Amniotic epithelial cell (primary cell): ENCODE data around the gene ANKRD29.
"Not testable (repeated sequence)": the region's sequence is repeated elsewhere in the genome, so short reads cannot be mapped to it uniquely, and the experiment has no call there.

Experiments
- DNase-seq: peaks from one replicate; pipeline ENCODE4 v3.0.0-alpha.2; 2010; ENCODE audit warnings: low read depth

The ANKRD29 gene

DNA sequence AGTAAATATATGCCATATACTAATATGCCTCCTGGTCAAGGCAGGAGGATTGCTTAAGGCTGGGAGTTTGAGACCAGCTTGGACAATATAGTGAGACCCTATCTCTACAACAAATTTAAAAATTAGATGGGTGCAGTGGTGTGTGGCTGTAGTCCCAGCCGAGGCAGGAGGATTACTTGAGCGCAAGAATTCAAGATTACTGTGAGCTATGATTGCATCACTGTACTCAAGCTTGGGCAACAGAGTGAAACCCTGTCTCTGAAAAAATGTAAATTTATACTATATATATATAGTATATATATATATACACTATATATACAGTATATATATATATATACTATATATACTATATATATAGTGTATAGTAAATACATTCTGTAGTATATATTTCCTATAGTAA lies 46.5 kb downstream of the ANKRD29 start:
- DNase-seq: peak; percentile 56

- no peak for DNase-seq
These were observed 47.8 kb downstream of the ANKRD29 start for GRCh38 chr18:23614891-23615290.

DNA sequence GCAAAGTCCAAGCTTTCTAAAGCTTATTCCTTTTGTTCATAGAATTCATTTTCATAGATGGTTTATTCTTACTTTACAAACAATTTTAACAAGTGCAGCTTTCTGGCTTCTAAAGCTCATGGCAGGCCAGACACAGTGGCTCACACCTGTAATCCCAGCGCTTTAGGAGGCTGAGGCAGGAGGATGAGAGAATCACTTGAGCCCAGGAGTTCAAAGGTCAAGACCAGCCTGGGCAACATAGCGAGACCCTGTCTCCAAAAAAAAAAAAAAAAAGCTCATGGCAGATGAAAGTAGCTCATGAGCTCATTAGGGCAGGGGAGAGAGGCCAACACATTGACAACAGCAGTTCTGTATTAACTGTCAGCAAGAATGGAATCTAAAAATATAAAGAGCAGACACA lies 48.3 kb downstream of the ANKRD29 start:
- DNase-seq: no peak

GRCh38 chr18:23613091-23613475 lies 49.6 kb downstream of the ANKRD29 start:
- not testable (repeated sequence) for DNase-seq

DNA sequence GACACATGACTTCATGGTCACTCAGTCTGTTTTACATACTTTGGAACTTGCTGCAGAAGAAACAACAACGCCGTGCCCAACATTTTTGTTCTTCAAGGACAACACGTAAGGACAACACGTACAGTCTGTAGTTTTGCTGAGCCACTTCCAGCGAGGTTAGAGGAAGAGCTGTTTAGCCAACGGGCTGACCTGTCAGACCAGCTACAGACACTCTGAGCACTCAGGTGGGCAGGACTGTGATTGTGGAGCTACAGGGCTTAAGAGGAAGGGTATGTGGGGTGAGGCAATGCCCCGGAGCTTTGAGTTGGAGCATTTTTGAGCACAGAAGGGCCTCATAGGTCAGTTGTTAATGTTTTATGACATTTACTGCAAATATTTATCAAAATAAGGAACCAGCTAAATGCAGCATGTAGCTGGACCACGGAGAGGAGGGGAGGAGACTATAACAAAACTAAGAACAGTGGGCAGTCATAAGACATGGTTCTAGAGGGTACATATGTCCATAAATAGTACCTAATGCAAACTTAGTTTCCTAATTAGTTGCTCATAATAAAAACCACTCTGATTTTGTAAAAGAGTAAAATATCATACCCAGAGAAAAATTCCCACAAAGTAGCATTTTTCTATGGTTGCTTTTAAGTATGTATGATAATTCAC lies 50.1 kb downstream of the ANKRD29 start:
- no peak for DNase-seq

DNA sequence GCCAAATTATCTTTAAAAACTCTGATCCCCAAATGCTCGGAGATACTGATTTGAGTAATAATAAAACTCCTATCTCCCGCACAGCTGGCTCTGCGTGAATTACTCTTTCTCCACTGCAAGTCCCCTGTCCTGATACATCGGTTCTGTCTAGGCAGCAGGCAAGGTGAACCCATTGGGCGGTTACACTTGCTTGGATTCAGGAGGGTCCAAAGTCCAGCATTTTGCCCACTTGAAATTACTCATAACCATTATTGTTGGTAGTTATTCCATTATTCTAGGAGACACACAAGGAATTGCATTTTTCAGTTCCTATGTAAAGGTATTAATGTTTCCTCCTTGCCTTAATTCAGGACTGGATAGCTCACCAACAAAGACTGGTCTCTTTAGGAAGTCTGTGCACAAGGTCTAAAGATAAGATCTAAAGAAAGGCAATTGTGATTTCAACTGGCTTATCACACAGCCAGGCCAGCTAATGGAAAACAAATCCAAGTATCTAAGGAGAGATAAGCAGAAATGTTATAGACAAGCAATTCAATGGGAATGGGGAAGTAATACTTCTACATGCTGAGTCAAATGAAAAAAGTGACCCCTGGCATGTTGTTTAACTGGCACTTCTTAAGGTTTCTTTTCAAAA lies 53.2 kb downstream of the ANKRD29 start:
- peak; percentile 31 for DNase-seq

- no peak for DNase-seq
These were observed 54.5 kb downstream of the ANKRD29 start for GRCh38 chr18:23608211-23608610.

- no peak for DNase-seq
These were observed 56.8 kb downstream of the ANKRD29 start for GRCh38 chr18:23605941-23606340.

- DNase-seq: no peak
These were observed 62.9 kb downstream of the ANKRD29 start for GRCh38 chr18:23599809-23600208.

DNA sequence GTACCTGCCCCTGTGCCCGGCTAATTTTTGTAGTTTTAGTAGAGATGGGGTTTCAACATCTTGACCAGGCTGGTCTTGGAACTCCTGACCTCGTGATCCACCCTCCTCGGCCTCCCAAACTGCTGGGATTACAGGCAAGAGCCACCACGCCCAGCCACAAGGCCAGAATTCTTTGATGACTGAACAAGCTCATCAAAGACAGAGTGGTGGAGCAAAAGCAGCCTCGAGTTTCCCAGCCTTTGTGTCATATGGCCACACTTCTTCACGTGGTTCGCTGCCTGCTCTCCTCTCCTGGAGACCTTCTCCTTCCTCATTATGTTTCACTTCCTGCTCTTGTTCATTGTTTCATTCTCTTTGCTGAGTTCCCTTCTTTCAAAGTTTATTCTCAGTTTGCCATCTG lies 66.5 kb downstream of the ANKRD29 start:
- DNase-seq: no peak

DNA sequence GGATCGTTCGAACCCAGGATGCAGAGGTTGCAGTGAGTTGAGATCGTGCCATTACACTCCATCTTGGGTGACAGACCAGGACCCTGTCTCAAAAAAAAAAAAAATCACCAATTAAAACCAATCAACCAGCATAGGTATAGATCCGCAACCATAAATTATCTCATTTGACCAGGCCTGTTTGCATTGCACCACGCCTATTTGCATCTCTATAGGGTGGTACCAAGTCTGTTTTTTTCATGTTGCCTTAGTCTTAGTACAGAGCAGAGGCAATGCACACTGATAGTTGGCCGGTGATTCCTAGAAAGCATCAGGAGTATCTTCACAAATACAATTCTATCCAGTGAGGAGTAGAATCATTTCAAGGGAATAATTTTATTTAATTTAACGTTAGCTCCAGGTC lies 67.1 kb downstream of the ANKRD29 start:
- no peak for DNase-seq

DNA sequence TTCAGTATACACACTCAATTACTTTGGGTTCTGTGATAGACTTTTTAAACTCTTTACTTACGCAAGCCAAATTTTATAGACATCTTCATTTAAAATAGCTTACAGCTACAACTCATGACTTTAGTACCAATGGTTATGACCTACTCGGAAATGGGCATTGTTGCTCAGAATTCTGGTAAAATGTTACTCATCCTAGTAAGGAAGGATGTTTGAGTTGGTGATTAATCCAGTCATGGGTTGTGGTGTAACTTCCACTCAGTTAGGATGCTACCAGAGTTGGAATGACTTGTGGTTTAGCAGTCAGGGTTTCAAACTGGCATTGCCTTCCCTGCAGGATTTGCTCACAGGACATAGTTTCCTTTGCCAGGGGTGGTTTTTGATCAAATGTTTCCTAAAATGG lies 69.0 kb downstream of the ANKRD29 start:
- peak; percentile 83 for DNase-seq

DNA sequence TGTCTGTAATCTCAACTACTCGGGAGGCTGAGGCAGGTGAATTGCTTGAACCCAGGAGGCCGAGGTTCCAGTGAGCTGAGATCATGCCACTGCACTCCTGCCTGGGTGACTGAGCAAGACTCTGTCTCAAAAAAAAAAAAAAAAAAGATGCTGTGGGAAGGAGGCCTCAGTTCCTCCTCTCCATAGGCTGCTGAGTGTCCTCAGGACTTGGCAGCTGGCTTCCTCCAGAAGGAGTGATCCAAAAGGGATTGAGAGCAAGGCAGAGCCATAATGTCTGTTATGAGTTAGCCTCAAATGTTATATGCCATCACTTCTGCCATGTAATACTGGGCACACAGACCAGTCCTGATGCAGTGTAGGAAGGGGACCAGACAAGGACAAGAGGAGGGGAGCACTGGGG lies 69.8 kb downstream of the ANKRD29 start:
- DNase-seq: no peak

DNA sequence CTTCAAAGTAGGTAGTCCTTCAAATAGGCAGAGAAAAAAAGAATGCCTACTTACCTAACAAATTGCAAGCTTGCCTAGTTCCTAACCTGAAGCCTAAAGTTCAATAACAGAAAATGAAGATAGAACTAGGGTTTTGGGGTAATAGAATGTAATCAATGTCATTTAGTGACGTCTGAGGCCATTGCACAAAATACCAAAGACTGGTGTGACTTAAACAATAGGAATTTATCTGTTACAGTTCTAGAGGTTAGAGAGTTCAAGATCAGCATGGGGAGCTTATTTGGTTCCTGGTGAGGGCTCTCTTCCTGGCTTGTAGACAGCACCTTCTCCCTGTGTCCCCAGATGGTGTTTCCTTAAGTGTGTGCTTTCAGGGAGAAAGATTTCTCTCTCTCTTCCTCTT lies 71.7 kb downstream of the ANKRD29 start:
- no peak for DNase-seq

- peak; percentile 63 for DNase-seq
These were observed 73.7 kb downstream of the ANKRD29 start for GRCh38 chr18:23588836-23589560.

DNA sequence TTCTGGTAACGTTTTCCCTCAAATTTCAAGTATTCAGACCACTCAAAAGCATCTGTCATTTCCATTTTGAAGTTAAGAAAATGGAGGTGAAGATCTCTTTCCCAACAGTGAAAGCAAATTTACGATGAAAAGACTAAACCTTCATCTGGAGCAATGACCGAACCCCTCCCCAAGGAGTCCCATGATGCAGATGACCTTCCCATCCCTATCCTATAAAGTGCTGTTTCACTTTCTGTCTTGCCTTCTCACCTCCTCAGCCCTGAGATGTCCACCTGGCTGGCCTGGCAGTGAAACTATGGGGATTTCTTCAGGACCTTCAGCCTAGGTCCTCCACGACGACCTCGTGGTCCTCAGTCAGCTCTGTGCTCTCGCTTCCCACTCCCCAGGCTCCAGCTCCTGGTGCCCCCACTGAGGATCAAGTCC lies 75.5 kb downstream of the ANKRD29 start:
- no peak for DNase-seq

- DNase-seq: peak; percentile 89
These were observed 76.2 kb downstream of the ANKRD29 start, which contains the start of gene NPC1 for GRCh38 chr18:23586249-23587196. NPC1 (minus strand) TSS chr18:23586506; CDS start chr18:23586343, 163 bp downstream.

DNA sequence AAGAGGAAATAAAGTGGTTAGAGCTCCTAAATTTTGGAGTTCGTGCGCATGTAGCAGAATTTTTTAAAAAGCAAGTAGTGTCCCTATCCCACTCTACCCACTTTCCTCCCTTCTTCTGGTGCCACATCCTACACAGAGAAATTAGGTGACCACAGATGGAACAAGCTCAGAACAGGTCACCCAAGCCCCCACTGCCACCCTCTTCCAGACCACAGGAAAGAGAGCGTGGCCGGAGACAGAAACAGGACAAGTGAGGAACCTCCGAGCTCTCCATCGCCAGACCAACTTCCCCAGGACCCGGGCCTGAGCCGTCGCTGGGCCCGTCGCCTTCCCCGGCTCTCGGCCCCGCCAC lies 76.8 kb downstream of the ANKRD29 start:
- no peak for DNase-seq

DNA sequence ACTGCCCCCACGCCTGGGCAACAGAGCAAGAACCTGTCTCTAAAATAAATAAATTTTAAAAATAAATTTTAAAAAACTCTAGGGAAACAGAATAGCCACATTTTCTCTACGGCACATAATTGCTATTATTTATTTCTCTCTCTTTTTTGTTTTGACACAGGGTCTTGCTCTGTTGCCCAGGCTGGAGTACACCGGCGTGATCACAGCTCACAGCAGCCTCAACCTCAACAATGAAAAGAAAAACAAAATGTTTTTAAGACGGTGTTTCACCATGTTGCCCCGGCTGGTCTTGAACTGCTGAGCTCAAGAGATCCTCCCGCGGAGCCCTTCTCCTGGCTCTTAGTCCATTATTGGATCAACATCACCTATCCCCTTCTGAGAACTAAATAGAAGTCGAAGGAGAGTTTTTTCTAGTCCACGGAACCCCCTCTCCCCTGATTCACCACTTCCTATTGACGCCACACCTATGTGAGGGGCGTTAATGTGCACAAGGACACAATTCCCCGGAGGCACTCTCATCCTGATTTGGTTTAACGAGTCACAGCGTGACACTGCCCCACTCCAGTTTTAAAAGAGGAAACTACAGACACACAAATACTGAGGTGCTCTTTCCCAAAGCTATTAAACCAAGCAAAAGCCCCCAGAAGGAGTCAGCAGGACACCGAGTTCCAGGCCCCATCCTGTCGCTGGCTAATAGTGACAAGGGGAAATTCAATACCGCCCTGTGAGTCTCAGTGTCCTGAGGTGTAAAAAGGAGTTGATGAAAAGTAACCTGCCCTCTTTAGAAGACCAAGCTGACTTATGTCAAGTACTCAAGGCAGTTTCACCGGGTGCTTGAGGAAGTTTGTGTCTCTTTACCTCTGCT lies 77.5 kb downstream of the ANKRD29 start:
- no peak for DNase-seq

DNA sequence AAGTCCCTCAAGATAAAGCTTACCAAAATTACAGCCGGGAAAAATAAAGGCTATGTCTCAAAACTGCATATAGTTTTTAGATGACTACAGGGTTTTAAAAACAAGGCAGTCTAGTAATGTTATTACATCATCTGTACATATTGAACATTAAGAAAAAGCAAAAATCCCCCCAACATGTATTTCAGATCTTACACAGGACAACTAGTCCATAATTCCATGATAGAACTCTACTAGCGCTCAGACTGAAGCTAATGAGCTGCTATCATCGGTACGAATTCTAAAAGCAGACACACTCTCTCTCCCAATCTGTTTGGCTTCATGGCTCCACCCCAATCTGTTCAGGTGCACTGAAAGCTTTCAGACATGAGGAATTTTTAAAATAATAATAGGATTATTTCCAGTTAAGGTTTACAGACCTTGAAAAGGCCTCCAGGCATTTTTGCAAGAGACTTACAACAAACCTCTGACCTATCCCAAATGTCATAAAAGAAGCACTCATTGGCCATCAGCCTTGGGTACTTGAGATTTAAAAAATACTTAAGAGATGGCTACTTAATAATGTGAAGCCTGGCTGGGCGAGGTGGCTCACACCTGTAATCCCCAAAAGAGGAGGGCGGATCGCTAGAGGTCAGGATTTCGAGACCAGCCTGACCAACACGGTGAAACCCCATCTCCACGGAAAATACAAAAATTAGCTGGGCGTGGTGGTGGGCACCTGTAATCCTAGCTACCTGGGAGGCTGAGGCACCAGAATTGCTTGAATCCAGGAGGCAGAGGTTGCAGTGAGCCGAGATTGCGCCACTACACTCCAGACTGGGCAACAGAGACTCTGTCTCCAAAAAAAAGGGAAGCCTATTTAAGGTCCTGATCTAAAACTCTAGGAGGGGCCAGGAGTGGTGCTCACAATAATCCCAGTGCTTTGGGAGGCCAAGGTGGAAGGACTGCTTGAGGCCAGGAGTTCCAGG lies 78.4 kb downstream of the ANKRD29 start:
- no peak for DNase-seq
